GM12878 (cell line): ENCODE data around the gene SAP25. TPM values are rescaled to one million over a fixed set of nuclear protein-coding genes. Genes with fewer than 3 reads are reported as not detected.
"Not testable (repeated sequence)": the region's sequence is repeated elsewhere in the genome, so short reads cannot be mapped to it uniquely, and the experiment has no call there.

Source experiments
- ATAC-seq: fragments of 200-7000 bp; cut with Tn5 transposase; 3 replicates; pipeline ENCODE4 v1.9.1; 2020; ENCODE audit warnings: mild to moderate bottlenecking, moderate library complexity
- BruUV-seq: library from RNA; stranded (reverse); fragments of 400-500 nt; replicated peaks from 2 replicates; lab custom pipeline; 2021; lab: Mats Ljungman, UMichigan
- CTCF ChIA-PET: fragments of 300-600 bp; sonication (Branson Sonifier 250); formaldehyde crosslinking; extraction: SDS; loops from one replicate; lab custom pipeline; 2021; ENCODE audit warnings: inconsistent platforms; lab: Yijun Ruan, JAX
- POLR2A ChIA-PET: fragments of 350-600 bp; formaldehyde crosslinking; extraction: SDS; loops from one replicate; lab custom pipeline; 2021; ENCODE audit warnings: inconsistent platforms; lab: Charles Lee
- RAD21 ChIA-PET: fragments of 300-600 bp; sonication (Branson Sonifier 250); formaldehyde crosslinking; loops from one replicate; lab custom pipeline; 2023; ENCODE audit warnings: antibody characterized with exemption; ENCODE audit not compliant: unreplicated experiment; lab: Charles Lee
- SMC1A ChIA-PET: fragments of 300-600 bp; sonication (Branson Sonifier 250); formaldehyde crosslinking; loops from one replicate; lab custom pipeline; 2023; ENCODE audit not compliant: unreplicated experiment, uncharacterized antibody; lab: Charles Lee
- DNase-seq: peaks from one replicate; pipeline ENCODE4 v3.0.0-alpha.2; 2011; ENCODE audit warnings: low read depth, low spot score
- FAIRE-seq: peaks from 3 replicates; lab custom pipeline; 2011; peaks lifted over from hg19 to GRCh38; lab: Jason Lieb, UNC
- H2AFZ ChIP-seq: 2 replicates; pipeline ENCODE4 v1.6.0; 2011; ENCODE audit warnings: low read depth, low read length, control low read depth; ENCODE audit not compliant: control insufficient read depth
- H3K27ac ChIP-seq: 2 replicates; pipeline ENCODE4 v1.5.1; 2011; ENCODE audit warnings: control low read depth; ENCODE audit not compliant: control insufficient read depth, insufficient read depth
- H3K27me3 ChIP-seq, 2 experiments: replicated peaks in 1 of 2; 2 replicates each; pipeline versions ENCODE4 v1.6.0 to v1.6.1; 2011; ENCODE audit warnings: low read length in 1 of 2; ENCODE audit not compliant: control insufficient read depth in 2 of 2, insufficient read depth in 2 of 2
- H3K36me3 ChIP-seq, 2 experiments: 2 replicates each; pipeline ENCODE4 v1.5.1; 2011; ENCODE audit warnings: low read length in 1 of 2; ENCODE audit not compliant: control insufficient read depth in 2 of 2, insufficient read depth in 2 of 2
- H3K4me1 ChIP-seq: 2 replicates; pipeline ENCODE4 v1.6.1; 2011; ENCODE audit warnings: mild to moderate bottlenecking, low read length, moderate library complexity, mixed read lengths; ENCODE audit not compliant: control insufficient read depth, insufficient read depth
- H3K4me2 ChIP-seq: 2 replicates; pipeline ENCODE4 v1.6.0; 2011; ENCODE audit warnings: control low read depth; ENCODE audit not compliant: control insufficient read depth, insufficient read depth
- H3K4me3 ChIP-seq: fragments of 200-600 bp; sonication (generic); 2 replicates; pipeline ENCODE4 v1.5.1; 2016
- H3K79me2 ChIP-seq: 2 replicates; pipeline ENCODE4 v1.6.0; 2011; ENCODE audit warnings: low read length; ENCODE audit not compliant: control insufficient read depth, insufficient read depth
- H3K9ac ChIP-seq: 2 replicates; pipeline ENCODE4 v1.8.0; 2011; ENCODE audit warnings: low read length, control low read depth, mixed read lengths; ENCODE audit not compliant: control insufficient read depth, insufficient read depth
- H3K9me3 ChIP-seq: replicated peaks from 3 replicates; pipeline ENCODE4 v1.5.1; 2011; ENCODE audit warnings: mild to moderate bottlenecking, low read length; ENCODE audit not compliant: control insufficient read depth, insufficient read depth
- H4K20me1 ChIP-seq: 2 replicates; pipeline ENCODE4 v1.6.0; 2011; ENCODE audit not compliant: control insufficient read depth, insufficient read depth
- MLLT1 ChIP-seq: fragments of 450-650 bp; IDR thresholded peaks from 2 replicates; pipeline ENCODE4 v1.6.1; 2016; ENCODE audit warnings: mild to moderate bottlenecking
- WGBS: methylation state at CpG from one replicate; pipeline ENCODE4 v1.1.6; 2016; ENCODE audit warnings: low lambda C conversion rate; ENCODE audit not compliant: insufficient replicate concordance, insufficient coverage; ENCODE audit errors: missing lambda C conversion rate; 5-methylcytosine and 5-hydroxymethylcytosine counted together
- in situ Hi-C: fragments of 300-500 bp; cut with MboI; formaldehyde crosslinking; loops from 9 replicates; pipeline ENCODE4 v1.14.3; 2018; ENCODE audit warnings: mixed read lengths
- intact Hi-C: fragments of 100-400 bp; cut with micrococcal nuclease; formaldehyde crosslinking; loops from one replicate; pipeline ENCODE4 v1.14.2; 2022; ENCODE audit not compliant: unreplicated experiment
- polyA plus RNA-seq, 11 experiments: library from polyadenylated mRNA; depleted of rRNA in 4 of 11; unstranded in 6 of 11; stranded (reverse) in 5 of 11; fragments of >200 nt; fragmentation: Nextera tagmentation in 4 of 11; fragmentation: Illumina TruSeq in 1 of 11; extraction: Ambion mirVana in 4 of 11; extraction: Trizol in 1 of 11; gene quantifications; 1 replicate in 1 of 11; 2 replicates in 10 of 11; pipeline versions ENCODE4 v1.2.1 to v1.2.3, GENCODE V29; 2011 to 2016; ENCODE audit warnings: inconsistent platforms in 2 of 11, missing spikeins in 2 of 11, low read depth in 1 of 11
- total RNA-seq, 4 experiments: library from RNA; depleted of rRNA in 3 of 4; stranded (reverse); fragments of >200 nt in 3 of 4; fragmentation: Illumina TruSeq in 1 of 4; extraction: Trizol in 1 of 4; gene quantifications; 2 replicates each; pipeline versions ENCODE4 v1.2.1 to v1.2.3, GENCODE V29; 2013 to 2021

Gene SAP25
- total and polyA plus RNA-seq, 10 of the 15 experiments (the other 5 are each of a cell fraction or from before 2014, with no cell fraction given), result 0.14 to 8.6 (median 1.1) TPM

GRCh38 chr7:100541309-100541708 is 32.4 kb downstream of the SAP25 start:
- in situ Hi-C loops, FAIRE-seq, H3K27me3 ChIP-seq, H3K36me3 ChIP-seq, DNase-seq: not testable (repeated sequence)
- Histone ChIP-seq H3K4me2 (peak overlapping the region; percentile 99), H3K4me3 (peak overlapping the region; percentile 85), H3K27ac (peak overlapping the region; percentile 99)
- ChIA-PET CTCF (interaction anchor here (0.6 to 2.6 kb wide), 11 partner anchors 9 to 83 kb away, joined by 3 to 36 read pairs (median 5); partner anchors contain the start of gene FBXO24), RAD21 (interaction anchor here (0.6 to 11.5 kb wide), 6 partner anchors 19 to 402 kb away, joined by 4 to 90 read pairs (median 8); partner anchors contain the start of genes FBXO24, LRCH4 and TSC22D4)
- TF ChIP-seq MLLT1, result 0 out of 2 replicates have a peak, but pooled peaks have one; percentile 5
- TF ChIP-seq, all 136 proteins: peak for 1; not testable (repeated sequence) for 135
- not testable (repeated sequence) for H3K9me3 ChIP-seq, BruUV-seq, H4K20me1 ChIP-seq, ATAC-seq, H2AFZ ChIP-seq
- H3K79me2 ChIP-seq, result peaks cover 65% of the 10 kb centered on the region
- WGBS, result 58% methylated on average over 7 of the region's 7 CpGs
- SMC1A ChIA-PET, result interaction anchor here (1.1 to 10.6 kb wide), 7 partner anchors 13 to 64 kb away, joined by 3 to 127 read pairs (median 10); partner anchors contain the start of genes FBXO24 and TSC22D4
- peaks cover 37% of the 10 kb centered on the region for H3K4me1 ChIP-seq
- POLR2A ChIA-PET, result interaction anchor here (0.6 to 5.7 kb wide), 4 partner anchors 10 to 62 kb away, joined by 3 to 28 read pairs (median 10); partner anchors contain the start of genes FBXO24, LRCH4 and TSC22D4
- H3K9ac ChIP-seq, result peak overlapping the region; percentile 52
- intact Hi-C loops, result loop anchor here (10.0 kb wide), 1 partner anchor 177 kb away; no protein-coding TSS in a partner anchor
